Amniotic stem cell (primary cell): ENCODE measurements around the gene CEACAM6.

Source experiments
- DNase-seq: peaks from one replicate; lab custom pipeline; 2025; lab: John Stamatoyannopoulos, UW

CEACAM6 gene

GRCh38 chr19:41796901-41797300 is 41.6 kb downstream of the CEACAM6 start:
- no peak for DNase-seq

GRCh38 chr19:41799444-41800000 is 44.2 kb downstream of the CEACAM6 start:
- no peak for DNase-seq

- DNase-seq: no peak
These were observed 45.7 kb downstream of the CEACAM6 start for GRCh38 chr19:41801031-41801430.

GRCh38 chr19:41801792-41802211 is 46.5 kb downstream of the CEACAM6 start:
- no peak for DNase-seq

- no peak for DNase-seq
These were observed 47.4 kb downstream of the CEACAM6 start for GRCh38 chr19:41802770-41803169.

- no peak for DNase-seq
These were observed 49.0 kb downstream of the CEACAM6 start for GRCh38 chr19:41804336-41804735.

- no peak for DNase-seq
These were observed 51.8 kb downstream of the CEACAM6 start for GRCh38 chr19:41807176-41807575.

GRCh38 chr19:41808663-41809566 is 53.6 kb downstream of the CEACAM6 start:
- DNase-seq: no peak

GRCh38 chr19:41810301-41810700 is 55.0 kb downstream of the CEACAM6 start:
- DNase-seq: no peak

GRCh38 chr19:41811036-41811435 is 55.7 kb downstream of the CEACAM6 start:
- DNase-seq: no peak

GRCh38 chr19:41811981-41812380 is 56.7 kb downstream of the CEACAM6 start:
- DNase-seq: no peak

- no peak for DNase-seq
These were observed 58.6 kb downstream of the CEACAM6 start for GRCh38 chr19:41813911-41814310.

GRCh38 chr19:41815301-41815700 is 60.0 kb downstream of the CEACAM6 start:
- no peak for DNase-seq

- DNase-seq: no peak
These were observed 61.4 kb downstream of the CEACAM6 start for GRCh38 chr19:41816761-41817160.

- DNase-seq: no peak
These were observed 65.8 kb downstream of the CEACAM6 start for GRCh38 chr19:41821003-41821735.
